Loucy (cell line): Measurements from ENCODE around the gene HCRT.

Experiments used
- H2AFZ ChIP-seq: fragments of 200-600 bp; sonication (generic); 2 replicates; pipeline ENCODE4 v1.6.0; 2016; ENCODE audit warnings: antibody characterized with exemption, mild to moderate bottlenecking, low read length, moderate library complexity
- H3F3A ChIP-seq: fragments of 200-600 bp; 2 replicates; pipeline ENCODE4 v1.6.0; 2016; ENCODE audit warnings: antibody characterized with exemption, low read depth, mild to moderate bottlenecking
- H3K27me3 ChIP-seq: fragments of 200-600 bp; sonication (generic); 2 replicates; pipeline ENCODE4 v1.6.1; 2014; ENCODE audit warnings: low read length, mild to moderate bottlenecking; ENCODE audit not compliant: insufficient read depth, poor library complexity, severe bottlenecking
- H3K36me3 ChIP-seq: fragments of 200-600 bp; sonication (generic); 2 replicates; pipeline ENCODE4 v1.6.1; 2016; ENCODE audit warnings: low read length; ENCODE audit not compliant: insufficient read depth
- H3K4me1 ChIP-seq: fragments of 200-600 bp; sonication (generic); 2 replicates; pipeline ENCODE4 v1.5.1; 2014; ENCODE audit warnings: low read length, mild to moderate bottlenecking; ENCODE audit not compliant: insufficient read depth, poor library complexity, severe bottlenecking
- H3K4me2 ChIP-seq: fragments of 200-600 bp; sonication (generic); 2 replicates; pipeline ENCODE4 v1.6.0; 2014; ENCODE audit warnings: antibody characterized with exemption, low read length, low read depth, mild to moderate bottlenecking; ENCODE audit not compliant: poor library complexity, severe bottlenecking
- H3K4me3 ChIP-seq: fragments of 200-600 bp; sonication (generic); 2 replicates; pipeline ENCODE4 v1.5.1; 2014; ENCODE audit warnings: low read length, mild to moderate bottlenecking, mixed read lengths; ENCODE audit not compliant: poor library complexity, severe bottlenecking
- H3K79me2 ChIP-seq: fragments of 200-600 bp; sonication (generic); 2 replicates; pipeline ENCODE4 v1.6.1; 2014; ENCODE audit warnings: low read length; ENCODE audit not compliant: insufficient read depth
- H3K9ac ChIP-seq: fragments of 200-600 bp; sonication (generic); 2 replicates; pipeline ENCODE4 v1.6.0; 2014; ENCODE audit warnings: mild to moderate bottlenecking, low read depth, low read length, moderate library complexity; ENCODE audit not compliant: poor library complexity, severe bottlenecking
- H3K9me2 ChIP-seq: fragments of 200-600 bp; sonication (generic); replicated peaks from 2 replicates; pipeline ENCODE4 v1.6.1; 2016; ENCODE audit warnings: low read depth, low read length, mixed read lengths
- H3K9me3 ChIP-seq: fragments of 200-600 bp; sonication (generic); 2 replicates; pipeline ENCODE4 v1.6.1; 2014; ENCODE audit warnings: mild to moderate bottlenecking, antibody characterized with exemption, low read length, low read depth; ENCODE audit not compliant: insufficient read depth
- H4K20me1 ChIP-seq: fragments of 200-600 bp; sonication (generic); 2 replicates; pipeline ENCODE4 v1.6.0; 2014; ENCODE audit warnings: antibody characterized with exemption, low read length, mild to moderate bottlenecking; ENCODE audit not compliant: insufficient read depth, poor library complexity, severe bottlenecking
- EZH2phosphoT487 ChIP-seq: fragments of 200-600 bp; IDR thresholded peaks from 2 replicates; pipeline ENCODE4 v1.6.1; 2018; ENCODE audit warnings: antibody characterized with exemption, mild to moderate bottlenecking, moderate library complexity, borderline replicate concordance
- TF ChIP-seq, protein P1 (sequence below): fragments of 200-600 bp; sonication (generic); conservative IDR thresholded peaks from 2 replicates; pipeline ENCODE4 v1.5.1; 2014; ENCODE audit warnings: mild to moderate bottlenecking, antibody characterized with exemption, low read length

The HCRT gene

GRCh38 chr17:42182927-42183734 is 2.1 kb downstream of the HCRT start:
- H3K4me1 ChIP-seq: peaks cover 15% of the 10 kb centered on the region

GRCh38 chr17:42181851-42182207 is 3.4 kb downstream of the HCRT start:
- Histone ChIP-seq H3K9me3 (no peaks in the 10 kb centered on the region), H3K79me2 (no peaks in the 10 kb centered on the region; the same call in 1 of the 2 replicates), H3K27me3 (no peaks in the 10 kb centered on the region), H3F3A (no peaks in the 10 kb centered on the region), H3K9ac (no peak overlapping the region), H4K20me1 (no peaks in the 10 kb centered on the region), H3K36me3 (no peaks in the 10 kb centered on the region), H3K4me3 (no peak overlapping the region), H3K9me2 (no peaks in the 10 kb centered on the region), H3K4me2 (no peak overlapping the region), H2AFZ (no peak overlapping the region), H3K4me1 (peaks cover 15% of the 10 kb centered on the region)
- TF ChIP-seq, protein P1, sequence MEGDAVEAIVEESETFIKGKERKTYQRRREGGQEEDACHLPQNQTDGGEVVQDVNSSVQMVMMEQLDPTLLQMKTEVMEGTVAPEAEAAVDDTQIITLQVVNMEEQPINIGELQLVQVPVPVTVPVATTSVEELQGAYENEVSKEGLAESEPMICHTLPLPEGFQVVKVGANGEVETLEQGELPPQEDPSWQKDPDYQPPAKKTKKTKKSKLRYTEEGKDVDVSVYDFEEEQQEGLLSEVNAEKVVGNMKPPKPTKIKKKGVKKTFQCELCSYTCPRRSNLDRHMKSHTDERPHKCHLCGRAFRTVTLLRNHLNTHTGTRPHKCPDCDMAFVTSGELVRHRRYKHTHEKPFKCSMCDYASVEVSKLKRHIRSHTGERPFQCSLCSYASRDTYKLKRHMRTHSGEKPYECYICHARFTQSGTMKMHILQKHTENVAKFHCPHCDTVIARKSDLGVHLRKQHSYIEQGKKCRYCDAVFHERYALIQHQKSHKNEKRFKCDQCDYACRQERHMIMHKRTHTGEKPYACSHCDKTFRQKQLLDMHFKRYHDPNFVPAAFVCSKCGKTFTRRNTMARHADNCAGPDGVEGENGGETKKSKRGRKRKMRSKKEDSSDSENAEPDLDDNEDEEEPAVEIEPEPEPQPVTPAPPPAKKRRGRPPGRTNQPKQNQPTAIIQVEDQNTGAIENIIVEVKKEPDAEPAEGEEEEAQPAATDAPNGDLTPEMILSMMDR: no peak

More at GRCh38 chr17:42182927-42183734, 2.1 kb downstream of the HCRT start:
- H2AFZ ChIP-seq: peak overlapping the region; percentile 78
- no peaks in the 10 kb centered on the region; the same call in 1 of the 2 replicates for H3K79me2 ChIP-seq
- H3K9me3 ChIP-seq: no peaks in the 10 kb centered on the region
- H3K27me3 ChIP-seq: no peaks in the 10 kb centered on the region
- peak overlapping the region; percentile 82 for H3K9ac ChIP-seq
- peak overlapping the region; percentile 84 for H3K4me2 ChIP-seq
- no peaks in the 10 kb centered on the region for H3K36me3 ChIP-seq
- H3F3A ChIP-seq: no peaks in the 10 kb centered on the region
- no peaks in the 10 kb centered on the region for H3K9me2 ChIP-seq
- TF ChIP-seq EZH2phosphoT487: no peak
- TF ChIP-seq, protein P1: no peak
- H4K20me1 ChIP-seq: no peaks in the 10 kb centered on the region
- peak overlapping the region; percentile 76 for H3K4me3 ChIP-seq

GRCh38 chr17:42180922-42181850 is 4.1 kb downstream of the HCRT start, which contains the start of gene KCNH4:
KCNH4 (minus strand) TSS chr17:42181142; CDS start chr17:42180945, 197 bp downstream.
- Histone ChIP-seq H3K79me2 (no peaks in the 10 kb centered on the region; the same call in 1 of the 2 replicates), H3F3A (no peaks in the 10 kb centered on the region), H3K27me3 (no peaks in the 10 kb centered on the region), H3K4me1 (peaks cover 15% of the 10 kb centered on the region), H3K9me3 (no peaks in the 10 kb centered on the region), H4K20me1 (no peaks in the 10 kb centered on the region), H3K9ac (no peak within 1 kb of the TSS), H3K4me3 (no peak within 1 kb of the TSS), H3K36me3 (no peaks in the 10 kb centered on the region), H3K9me2 (no peaks in the 10 kb centered on the region), H2AFZ (no peak within 1 kb of the TSS), H3K4me2 (no peak within 1 kb of the TSS)
- TF ChIP-seq, protein P1: peak; percentile 25; the same call in 1 of the 2 replicates
- TF ChIP-seq EZH2phosphoT487: no peak
